Upper lobe of left lung (tissue), 6 donors: Measurements from ENCODE around the gene GSTM1. TPM values are rescaled to one million over a fixed set of nuclear protein-coding genes. Genes with fewer than 3 reads are reported as not detected.
"Not testable (repeated sequence)": the region's sequence is repeated elsewhere in the genome, so short reads cannot be mapped to it uniquely, and the experiment has no call there.

Experiments used
- ATAC-seq, 2 donors: fragments of 200-7000 bp; cut with Tn5 transposase; one replicate each; pipeline ENCODE4 v1.9.1; 2022; ENCODE audit warnings: mild to moderate bottlenecking in 2 of 2, moderate library complexity in 2 of 2; ENCODE audit not compliant: low FRiP score in 2 of 2
- DNase-seq, 2 donors: peaks; one replicate each; pipeline ENCODE4 v3.0.0-alpha.2; 2019 to 2020
- H3K27ac ChIP-seq, 4 donors: fragments of 200-600 bp; sonication (generic); one replicate each; pipeline ENCODE4 v1.5.1; 2016 to 2019
- H3K27me3 ChIP-seq, 4 donors: fragments of 200-600 bp; sonication (generic); one replicate each; pipeline ENCODE4 v1.5.1; 2017 to 2019
- H3K36me3 ChIP-seq, 4 donors: fragments of 200-600 bp; sonication (generic); one replicate each; pipeline ENCODE4 v1.5.1; 2016 to 2019
- H3K4me1 ChIP-seq, 4 donors: fragments of 200-600 bp; sonication (generic); one replicate each; pipeline ENCODE4 v1.5.1; 2018 to 2019
- H3K4me3 ChIP-seq, 4 donors: fragments of 200-600 bp; sonication (generic); one replicate each; pipeline ENCODE4 v1.5.1; 2017 to 2019; ENCODE audit warnings: mild to moderate bottlenecking in 2 of 4, moderate library complexity in 1 of 4
- H3K9me3 ChIP-seq, 4 donors: fragments of 200-600 bp; sonication (generic); one replicate each; pipeline ENCODE4 v1.5.1; 2018 to 2019
- EP300 ChIP-seq, 4 donors: sonication (generic); formaldehyde crosslinking; IDR thresholded peaks; one replicate each; pipeline ENCODE4 v1.5.1; 2017; ENCODE audit warnings: antibody characterized with exemption in 4 of 4, control low read depth in 2 of 4
- POLR2A ChIP-seq, 4 donors: fragments of 450-650 bp; IDR thresholded peaks; one replicate each; pipeline ENCODE4 v1.5.1; 2016 to 2017; ENCODE audit warnings: antibody characterized with exemption in 4 of 4, mild to moderate bottlenecking in 2 of 4
- POLR2AphosphoS5 ChIP-seq, 2 donors: sonication (generic); formaldehyde crosslinking; IDR thresholded peaks; one replicate each; pipeline ENCODE4 v1.5.1; 2017; ENCODE audit warnings: antibody characterized with exemption in 2 of 2
- WGBS, 2 donors: methylation state at CpG; one replicate each; pipeline ENCODE4 v1.1.5; 2017 to 2018; 5-methylcytosine and 5-hydroxymethylcytosine counted together
- total RNA-seq, 6 donors: library from RNA; depleted of rRNA in 4 of 6; stranded (reverse); fragments of >200 nt in 4 of 6; gene quantifications; one replicate each; pipeline versions ENCODE4 v1.1.0 to v1.2.1, GENCODE V29; 2016 to 2021
- TF ChIP-seq, protein P1 (sequence below), 6 experiments: fragments of 450-650 bp in 4 of 6; fragments of 200-600 bp in 2 of 6; sonication (generic) in 2 of 6; IDR thresholded peaks; one replicate each; pipeline ENCODE4 v1.5.1; 2016 to 2019; ENCODE audit warnings: antibody characterized with exemption in 6 of 6
- donor health status: DM: no; HTN: no; CAD: no; lungs with moderate emphysema.
- donor health status: DM: no; HTN: yes; CAD: no; lungs with severe emphysema.

Gene GSTM1
- total RNA-seq, 6 donors from 2014 or later: 11.8 to 33.0 TPM; not detected in 4

GRCh38 chr1:109705411-109705810 is 17.8 kb downstream of the GSTM1 start:
- DNase-seq (no peak), ATAC-seq (no peak)
- H3K4me3 ChIP-seq: no peak overlapping the region
- TF ChIP-seq POLR2A (IDR thresholded peaks at IDR 0.05): no peak
- TF ChIP-seq, protein P1, sequence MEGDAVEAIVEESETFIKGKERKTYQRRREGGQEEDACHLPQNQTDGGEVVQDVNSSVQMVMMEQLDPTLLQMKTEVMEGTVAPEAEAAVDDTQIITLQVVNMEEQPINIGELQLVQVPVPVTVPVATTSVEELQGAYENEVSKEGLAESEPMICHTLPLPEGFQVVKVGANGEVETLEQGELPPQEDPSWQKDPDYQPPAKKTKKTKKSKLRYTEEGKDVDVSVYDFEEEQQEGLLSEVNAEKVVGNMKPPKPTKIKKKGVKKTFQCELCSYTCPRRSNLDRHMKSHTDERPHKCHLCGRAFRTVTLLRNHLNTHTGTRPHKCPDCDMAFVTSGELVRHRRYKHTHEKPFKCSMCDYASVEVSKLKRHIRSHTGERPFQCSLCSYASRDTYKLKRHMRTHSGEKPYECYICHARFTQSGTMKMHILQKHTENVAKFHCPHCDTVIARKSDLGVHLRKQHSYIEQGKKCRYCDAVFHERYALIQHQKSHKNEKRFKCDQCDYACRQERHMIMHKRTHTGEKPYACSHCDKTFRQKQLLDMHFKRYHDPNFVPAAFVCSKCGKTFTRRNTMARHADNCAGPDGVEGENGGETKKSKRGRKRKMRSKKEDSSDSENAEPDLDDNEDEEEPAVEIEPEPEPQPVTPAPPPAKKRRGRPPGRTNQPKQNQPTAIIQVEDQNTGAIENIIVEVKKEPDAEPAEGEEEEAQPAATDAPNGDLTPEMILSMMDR (IDR thresholded peaks at IDR 0.05): no peak
- TF ChIP-seq EP300 (IDR thresholded peaks at IDR 0.05): no peak
- TF ChIP-seq POLR2AphosphoS5 (IDR thresholded peaks at IDR 0.05): no peak
- WGBS, 2 donors: 59 to 69% methylated on average over 4 of the region's 4 CpGs
- H3K9me3 ChIP-seq: peaks cover 0 to 11% (median 1%) of the 10 kb centered on the region in 4 donors
- H3K27ac ChIP-seq: no peak overlapping the region
- H3K27me3 ChIP-seq: no peaks in the 10 kb centered on the region
- no peaks in the 10 kb centered on the region for H3K36me3 ChIP-seq
- H3K4me1 ChIP-seq: no peaks in the 10 kb centered on the region

DNA sequence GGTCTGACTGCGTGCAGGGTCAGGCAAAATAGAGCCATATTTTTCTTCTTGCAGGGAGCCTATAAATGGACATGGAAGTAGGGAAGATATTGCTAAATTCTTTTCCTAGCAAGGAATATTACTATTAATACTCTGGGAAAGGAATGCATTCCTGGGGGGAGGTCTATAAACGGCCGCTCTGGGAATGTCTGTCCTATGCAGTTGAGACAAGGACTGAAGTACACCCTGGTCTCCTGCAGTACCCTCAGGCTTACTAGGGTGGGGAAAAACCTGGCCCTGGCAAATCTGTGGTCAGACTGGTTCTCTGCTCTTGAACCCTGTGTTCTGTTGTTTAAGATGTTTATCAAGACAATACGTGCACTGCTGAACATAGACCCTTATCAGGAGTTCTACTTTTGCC is 21.3 kb downstream of the GSTM1 start:
- 63 to 79% methylated on average over 4 of the region's 4 CpGs for WGBS, 2 donors
- DNase-seq: not testable (repeated sequence)

DNA sequence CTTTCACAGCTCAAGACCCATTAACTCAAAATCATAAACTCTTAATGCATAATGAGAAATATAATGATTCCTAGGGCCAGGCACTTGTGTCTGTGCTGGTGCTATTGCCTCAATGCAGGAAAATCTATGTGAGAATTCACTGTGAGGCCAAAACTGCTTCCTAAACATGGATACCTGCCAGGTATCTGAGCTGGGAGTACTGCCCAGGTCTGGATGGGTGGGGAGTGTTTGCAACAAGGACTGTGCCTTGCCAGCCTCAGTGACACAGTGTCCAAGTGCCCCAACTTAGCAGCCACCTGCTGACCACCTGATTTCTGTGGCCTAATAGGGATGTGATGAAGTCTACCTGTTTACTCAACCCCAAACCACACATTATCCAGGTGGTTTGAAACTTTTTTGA is 22.2 kb downstream of the GSTM1 start:
- peaks cover 0 to 11% (median 1%) of the 10 kb centered on the region in 4 donors for H3K9me3 ChIP-seq
- H3K27ac ChIP-seq, H3K36me3 ChIP-seq, ATAC-seq, H3K4me3 ChIP-seq, DNase-seq, H3K4me1 ChIP-seq, H3K27me3 ChIP-seq: not testable (repeated sequence)

More for the DNA sequence above, 21.3 kb downstream of the GSTM1 start:
- H3K36me3 ChIP-seq, ATAC-seq, H3K4me1 ChIP-seq, H3K4me3 ChIP-seq, H3K27ac ChIP-seq, H3K27me3 ChIP-seq: not testable (repeated sequence)
- H3K9me3 ChIP-seq: peaks cover 0 to 11% (median 1%) of the 10 kb centered on the region in 4 donors

GRCh38 chr1:109711593-109712320 is 24.1 kb downstream of the GSTM1 start, which contains the start of gene GSTM5:
GSTM5 (plus strand) TSS chr1:109712251; CDS start chr1:109712313, 62 bp downstream.
- not testable (repeated sequence) for H3K4me1 ChIP-seq, H3K27ac ChIP-seq, H3K27me3 ChIP-seq, H3K36me3 ChIP-seq
- 46 to 54% methylated on average over 8 to 11 of the region's 33 CpGs for WGBS, 2 donors
- H3K9me3 ChIP-seq: peaks cover 0 to 11% (median 1%) of the 10 kb centered on the region in 4 donors
- DNase-seq (peak in 1 of 2 donors; percentile 83), ATAC-seq (peak; percentile 47 to 84)
- peak within 1 kb of the TSS in 3 of 4 donors; percentile 24 to 40 (median 38) for H3K4me3 ChIP-seq

- 60 to 77% methylated on average over 14 to 17 of the region's 22 CpGs for WGBS, 2 donors
- no peaks in the 10 kb centered on the region for H3K4me1 ChIP-seq
- H3K4me3 ChIP-seq: peak overlapping the region in 3 of 4 donors; percentile 24 to 40 (median 38)
- peak; percentile 41 for ATAC-seq
- H3K36me3 ChIP-seq: no peaks in the 10 kb centered on the region
- no peak for TF ChIP-seq POLR2AphosphoS5 (IDR thresholded peaks at IDR 0.05)
- no peak for TF ChIP-seq EP300 (IDR thresholded peaks at IDR 0.05)
- TF ChIP-seq POLR2A (IDR thresholded peaks at IDR 0.05): no peak
- H3K9me3 ChIP-seq: peaks cover 0 to 11% (median 1%) of the 10 kb centered on the region in 4 donors
- H3K27ac ChIP-seq: no peak overlapping the region
- H3K27me3 ChIP-seq: no peaks in the 10 kb centered on the region
- DNase-seq: peak in 1 of 2 donors; percentile 67
These were observed 24.8 kb downstream of the GSTM1 start for GRCh38 chr1:109712321-109712864.

- H3K27me3 ChIP-seq: no peaks in the 10 kb centered on the region
- H3K4me1 ChIP-seq: no peaks in the 10 kb centered on the region
- no peak overlapping the region for H3K4me3 ChIP-seq
- 80 to 84% methylated on average over 2 to 5 of the region's 5 CpGs for WGBS, 2 donors
- H3K9me3 ChIP-seq: peaks cover 0 to 5% (median 1%) of the 10 kb centered on the region in 4 donors
- H3K36me3 ChIP-seq: no peaks in the 10 kb centered on the region
- DNase-seq: no peak
- ATAC-seq: no peak
- H3K27ac ChIP-seq: no peak overlapping the region
- TF ChIP-seq, protein P1 (IDR thresholded peaks at IDR 0.05): no peak
- TF ChIP-seq POLR2A (IDR thresholded peaks at IDR 0.05) (no peak), POLR2AphosphoS5 (IDR thresholded peaks at IDR 0.05) (no peak), EP300 (IDR thresholded peaks at IDR 0.05) (no peak)
These were observed 26.0 kb downstream of the GSTM1 start for GRCh38 chr1:109713636-109714035.
